GM18517 (cell line): Measurements from ENCODE around the gene TTC39C.
"Not testable (repeated sequence)": the region's sequence is repeated elsewhere in the genome, so short reads cannot be mapped to it uniquely, and the experiment has no call there.

Source experiments
- ATAC-seq: cut with Tn5 transposase; IDR thresholded peaks from one replicate; pipeline ENCODE4 v1.9.1; 2021; ENCODE audit warnings: mild to moderate bottlenecking, moderate library complexity; ENCODE audit not compliant: unreplicated experiment

TTC39C gene

DNA sequence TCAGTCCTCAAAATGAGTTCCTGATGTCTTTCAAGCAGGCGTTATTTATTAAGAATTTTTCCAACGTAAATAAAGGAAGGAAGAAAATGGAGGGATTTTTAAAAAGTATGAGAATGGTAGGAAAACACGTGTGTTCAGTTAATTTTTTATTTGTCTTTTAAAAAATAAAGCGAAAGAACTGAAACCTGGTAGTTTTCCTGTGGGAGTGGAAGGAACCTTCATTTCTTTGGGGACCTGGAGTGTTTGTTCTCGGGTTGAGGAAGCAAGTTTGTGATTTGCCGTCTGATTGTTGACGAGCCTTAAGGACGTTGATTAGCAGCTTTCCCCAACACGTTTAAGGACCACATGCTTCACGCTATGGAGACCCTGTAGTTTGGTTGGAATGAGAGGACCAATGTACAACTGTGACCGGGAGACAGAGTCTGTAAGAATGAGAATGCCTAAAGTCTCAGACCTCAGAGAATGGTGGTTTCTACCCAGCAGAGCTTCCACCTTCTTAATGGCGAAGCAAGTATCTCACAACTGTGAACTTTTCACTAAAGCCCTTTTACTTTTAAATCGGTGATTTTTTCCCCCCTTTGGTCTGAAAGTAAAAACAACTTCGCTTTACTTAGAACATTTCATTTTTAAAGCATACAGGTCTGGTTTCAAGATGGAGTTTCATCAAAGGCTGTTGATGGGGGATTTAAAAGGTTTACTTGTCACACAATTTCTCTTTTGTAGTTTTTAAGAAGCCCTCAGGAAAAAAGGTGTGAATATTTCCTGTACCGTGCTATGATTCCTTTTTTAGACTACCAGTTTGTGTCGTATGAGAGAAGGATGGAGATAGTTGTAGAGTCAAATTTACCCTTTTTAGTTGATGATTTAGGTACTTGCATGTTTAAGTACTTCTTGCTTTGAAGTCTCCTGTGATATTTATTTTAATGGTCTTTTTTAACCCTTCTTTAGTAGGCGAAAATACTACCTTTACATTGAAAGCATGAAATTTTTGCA, 1.4 kb downstream of the TTC39C start:
- ATAC-seq = no peak

DNA sequence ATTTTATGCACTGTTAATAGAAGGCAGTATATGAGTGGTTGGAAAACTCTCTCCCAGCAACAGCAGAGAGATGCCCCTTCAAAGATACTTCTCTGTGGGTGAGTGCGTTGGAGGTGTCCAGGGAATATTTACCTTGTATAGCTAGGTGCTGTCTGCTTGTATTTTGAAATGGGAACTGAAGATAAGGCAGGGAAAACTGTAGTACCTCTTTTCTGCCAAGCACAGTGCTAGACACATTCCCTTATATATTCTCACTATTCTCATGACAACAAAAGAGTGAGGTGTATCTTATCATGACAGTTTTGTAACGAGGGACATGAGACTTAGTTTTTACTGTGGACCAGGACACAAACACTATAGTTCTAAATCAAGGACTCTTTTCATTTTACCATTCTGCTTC, 2.1 kb downstream of the TTC39C start:
- no peak for ATAC-seq

DNA sequence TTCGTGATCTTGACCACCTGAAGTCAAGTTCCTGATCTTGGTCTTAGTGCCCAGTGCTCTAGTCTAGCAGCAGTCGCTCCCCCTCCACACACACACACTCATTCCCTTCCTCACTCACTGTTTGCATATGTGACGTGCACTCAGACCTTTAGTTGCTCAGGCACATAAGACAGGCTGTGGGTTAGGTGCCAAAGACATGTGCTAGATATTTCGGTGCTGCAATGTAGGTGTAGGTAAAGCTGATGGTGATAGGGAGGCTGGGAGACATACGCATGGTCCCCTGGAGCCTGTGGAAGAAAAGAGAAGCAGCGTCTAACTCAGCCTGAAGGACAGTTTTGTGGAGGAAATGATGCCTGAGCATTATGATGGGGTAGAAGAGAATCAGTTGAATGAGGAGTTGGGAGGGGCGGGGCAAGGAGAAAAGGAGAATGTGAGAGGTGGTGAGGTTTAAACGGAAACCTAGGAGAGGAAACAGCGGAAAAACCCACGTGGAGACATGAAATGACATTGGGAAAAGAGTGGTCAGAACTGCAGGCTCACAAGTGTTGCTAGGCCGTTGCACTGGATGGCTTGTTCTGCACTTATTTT, 3.8 kb downstream of the TTC39C start:
- no peak for ATAC-seq

- ATAC-seq = peak; percentile 92
Observed at GRCh38 chr18:24019641-24020331, 5.2 kb downstream of the TTC39C start.

DNA sequence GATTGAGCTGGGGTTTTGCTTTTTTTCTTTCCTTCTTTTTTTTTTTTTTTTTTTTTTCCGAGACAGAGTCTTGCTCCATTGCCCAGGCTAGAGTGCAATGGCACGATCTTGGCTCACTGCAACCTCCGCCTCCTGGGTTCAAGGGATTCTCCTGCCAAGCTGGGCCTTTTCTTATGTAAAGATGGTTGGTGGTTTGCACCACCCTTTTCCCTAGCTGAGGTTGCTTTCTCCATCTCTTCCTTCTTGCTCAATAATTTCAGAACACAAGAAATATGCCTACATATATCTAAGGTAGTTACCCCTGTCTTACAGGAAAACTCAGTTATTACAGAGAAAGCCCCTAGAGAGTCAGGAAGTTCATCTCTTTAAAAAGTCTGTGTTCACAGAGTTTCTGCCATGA, 7.0 kb downstream of the TTC39C start:
- ATAC-seq = no peak

DNA sequence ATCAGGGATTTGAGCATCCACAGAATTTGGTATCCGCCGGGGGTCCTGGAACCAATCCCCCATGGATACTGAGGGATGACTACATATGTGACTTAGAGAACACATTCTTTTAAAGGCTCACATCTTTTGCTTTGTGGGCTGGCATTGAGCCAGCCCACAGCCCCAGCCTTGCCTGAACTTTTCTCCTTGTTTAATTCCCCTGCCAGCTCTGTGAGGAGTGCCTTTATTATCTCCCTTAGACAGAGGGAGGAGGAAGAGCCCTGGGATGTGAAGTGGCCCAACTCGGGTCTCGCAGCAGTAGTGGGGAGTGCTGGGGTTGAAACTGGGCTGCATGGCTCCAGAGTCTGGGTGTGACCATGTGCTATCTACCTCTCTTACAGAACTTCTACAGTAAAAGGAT, 7.6 kb downstream of the TTC39C start:
- ATAC-seq = no peak

DNA sequence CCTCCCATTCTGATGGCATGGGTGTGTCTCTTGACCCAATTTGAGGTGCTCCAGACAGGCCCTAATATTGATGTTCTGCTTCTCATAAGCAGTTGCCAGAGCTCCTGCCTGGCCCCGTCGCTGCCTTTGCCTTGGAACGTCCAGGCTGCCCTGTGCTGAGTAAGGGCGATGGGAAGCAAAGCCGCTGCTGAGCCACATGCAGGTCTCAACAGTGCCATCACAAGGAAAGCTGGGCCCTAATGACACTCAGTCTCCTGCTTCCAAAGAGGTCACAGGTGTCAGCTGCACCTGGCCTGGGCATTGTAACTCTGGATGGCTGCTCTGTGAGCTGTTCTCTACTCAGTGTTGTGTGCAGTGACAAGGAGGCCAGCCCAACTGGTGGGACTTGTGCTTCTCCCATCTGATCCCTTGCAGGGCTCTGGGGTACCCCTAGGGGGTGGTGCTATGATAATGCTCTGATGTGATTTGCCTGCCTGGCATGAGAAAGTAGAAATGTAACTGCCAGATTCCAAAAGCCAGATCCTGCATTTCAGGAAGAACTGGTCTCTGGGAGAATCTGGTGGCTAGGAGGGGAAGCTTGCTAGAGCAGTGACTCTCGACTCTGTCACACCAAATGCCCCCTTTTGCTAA, 8.7 kb downstream of the TTC39C start:
- no peak for ATAC-seq

DNA sequence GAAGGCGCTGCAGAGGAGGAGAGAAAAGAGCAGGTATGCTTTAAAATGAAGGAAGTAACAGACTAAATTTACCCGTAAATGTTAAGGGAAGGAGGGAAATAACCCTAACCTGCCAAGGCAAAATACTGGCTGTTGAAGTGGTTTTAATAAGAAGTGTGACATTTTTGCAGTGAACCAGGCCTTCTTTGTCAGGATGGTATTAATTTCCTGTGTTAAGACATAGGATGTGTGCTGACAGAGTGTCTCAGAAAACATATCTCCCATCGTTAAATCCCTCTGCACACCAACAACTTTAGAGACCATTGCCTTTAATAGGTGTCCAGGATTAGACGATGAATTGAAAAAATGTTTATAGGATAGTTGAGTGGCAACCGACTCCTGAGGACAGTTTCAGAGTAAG, 9.9 kb downstream of the TTC39C start:
- ATAC-seq = no peak

DNA sequence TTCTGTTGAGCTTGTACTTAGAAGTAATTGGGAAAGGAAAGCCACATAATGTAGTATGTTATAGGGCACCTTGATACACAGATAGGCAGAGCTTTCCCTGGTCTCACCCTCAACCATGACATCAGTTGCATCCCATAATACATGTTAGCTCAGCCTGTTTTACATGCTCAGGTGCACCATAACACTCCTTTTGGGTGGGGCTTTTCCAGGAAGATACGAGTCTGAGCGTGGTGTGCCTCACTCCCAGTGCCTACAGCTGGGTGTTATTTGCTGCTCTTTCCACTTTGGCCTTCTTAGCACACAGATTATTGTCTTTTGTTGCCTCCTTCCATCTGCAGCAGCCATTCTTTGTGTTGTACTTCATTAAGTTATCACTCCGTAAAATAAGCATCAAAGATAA, 11.9 kb downstream of the TTC39C start:
- ATAC-seq = no peak

GRCh38 chr18:24027156-24027827, 12.7 kb downstream of the TTC39C start:
- ATAC-seq = no peak

DNA sequence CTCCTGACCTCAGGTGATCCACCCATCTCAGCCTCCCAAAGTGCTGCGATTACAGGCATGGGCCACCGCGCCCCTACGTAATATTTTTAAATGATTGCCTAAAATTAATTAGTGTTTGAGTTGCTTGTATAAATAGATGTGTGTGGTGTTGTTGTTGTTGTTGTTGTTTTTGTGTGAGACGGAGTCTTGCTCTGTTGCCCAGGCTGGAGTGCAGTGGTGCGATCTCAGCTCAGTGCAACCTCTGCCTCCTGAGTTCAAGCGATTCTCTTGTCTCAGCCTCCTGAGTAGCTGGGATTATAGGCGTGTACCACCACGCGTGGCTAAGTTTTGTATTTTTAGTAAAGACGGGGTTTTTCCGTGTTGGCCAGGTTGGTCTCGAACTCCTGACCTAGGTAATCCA, 14.4 kb downstream of the TTC39C start:
- not testable (repeated sequence) for ATAC-seq

- no peak for ATAC-seq
Observed at GRCh38 chr18:24031318-24031717, 16.8 kb downstream of the TTC39C start.

- no peak for ATAC-seq
Observed at GRCh38 chr18:24031916-24032315, 17.4 kb downstream of the TTC39C start.

DNA sequence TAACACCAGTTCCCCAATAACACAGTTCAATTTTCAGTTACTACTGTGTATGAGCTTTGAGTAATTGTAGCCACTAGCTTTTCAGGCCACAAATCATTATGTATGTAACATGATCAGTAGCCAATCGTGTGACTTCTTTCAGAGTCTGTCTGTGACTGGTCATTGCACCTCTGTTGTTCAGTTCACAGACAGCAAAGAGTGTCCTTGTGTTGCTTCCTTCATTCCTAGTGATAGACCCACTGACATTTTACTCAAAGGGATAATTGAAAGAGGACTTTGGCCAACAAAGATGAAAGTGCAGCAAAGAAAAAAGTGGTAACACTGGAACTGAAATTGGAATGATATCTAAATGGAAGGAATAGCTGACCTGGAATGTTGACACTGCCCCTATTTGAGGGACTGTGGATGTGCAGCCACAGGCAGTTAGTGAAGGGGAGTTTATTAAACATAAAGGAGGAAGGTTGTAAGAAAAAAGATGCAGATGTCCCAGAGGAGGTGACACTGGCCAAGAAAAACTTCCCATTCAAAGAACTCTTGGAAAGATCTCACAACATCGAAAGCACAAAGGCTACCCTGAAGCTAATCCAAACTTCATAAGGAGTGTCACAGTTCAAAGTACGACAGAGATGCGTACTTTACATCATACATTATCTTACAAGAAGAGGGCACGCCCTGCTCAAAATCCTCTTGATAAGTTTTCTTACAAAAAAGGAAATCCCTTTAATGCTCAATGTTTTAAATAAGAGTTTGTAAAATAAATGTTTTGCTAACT, 19.3 kb downstream of the TTC39C start:
- no peak for ATAC-seq

DNA sequence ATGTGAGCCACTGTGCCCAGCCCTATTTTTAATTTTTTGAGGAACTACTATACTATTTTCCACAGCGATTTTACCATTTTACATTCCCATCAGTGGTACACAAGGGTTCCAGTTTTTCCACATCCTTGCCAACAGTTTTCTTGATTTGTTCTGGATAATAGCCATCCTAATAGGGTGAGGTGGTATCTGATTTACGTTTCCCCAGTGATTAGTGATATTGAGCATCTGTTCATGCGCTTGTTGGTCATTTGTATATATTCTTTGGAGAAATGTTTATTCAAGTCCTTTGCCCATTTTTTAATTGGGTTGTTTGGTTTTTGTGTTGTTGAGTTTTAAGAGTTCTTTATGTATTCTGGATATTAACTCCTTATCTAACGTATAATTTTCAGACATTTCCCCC, 20.8 kb downstream of the TTC39C start:
- ATAC-seq = no peak

- no peak for ATAC-seq
Observed at GRCh38 chr18:24039671-24040070, 25.1 kb downstream of the TTC39C start.

DNA sequence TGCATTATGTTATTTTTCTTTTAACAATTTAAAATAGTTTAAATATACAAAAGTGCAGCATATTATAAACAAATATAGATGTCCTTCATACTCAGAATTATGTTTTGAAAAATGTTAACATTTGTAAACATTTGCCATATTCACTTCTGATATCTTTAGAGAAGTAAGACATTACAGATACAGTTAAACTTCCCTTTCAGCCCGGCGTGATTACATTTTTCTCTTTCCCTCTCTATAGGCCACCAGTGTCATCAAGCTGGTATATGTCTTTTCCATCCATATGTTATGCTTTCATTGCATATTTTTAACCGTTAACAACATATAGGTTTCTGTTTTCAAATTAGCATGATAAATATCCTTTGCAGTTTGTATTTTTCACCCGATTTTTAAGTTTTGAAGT, 27.1 kb downstream of the TTC39C start:
- no peak for ATAC-seq

DNA sequence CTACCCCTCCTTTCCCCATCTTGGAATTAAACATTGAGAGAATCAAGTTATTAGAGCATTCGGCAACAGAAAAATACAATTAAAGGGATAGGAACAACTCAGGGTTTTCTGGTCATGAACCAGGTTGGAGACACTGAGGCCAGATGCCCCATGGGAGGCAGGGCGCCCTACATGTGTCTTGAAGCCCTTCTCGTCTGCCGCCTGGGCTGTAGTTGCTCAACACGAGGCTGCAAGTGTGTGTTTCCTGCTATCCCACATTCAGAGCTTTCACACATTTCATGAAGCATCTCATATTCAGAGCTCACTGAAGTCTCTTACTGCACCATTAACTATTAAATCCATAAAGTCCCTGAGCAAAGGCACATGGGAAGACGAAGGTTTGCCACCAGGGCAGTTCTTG, 28.8 kb downstream of the TTC39C start:
- ATAC-seq = no peak

- no peak for ATAC-seq
Observed at GRCh38 chr18:24048261-24048660, 33.7 kb downstream of the TTC39C start.

DNA sequence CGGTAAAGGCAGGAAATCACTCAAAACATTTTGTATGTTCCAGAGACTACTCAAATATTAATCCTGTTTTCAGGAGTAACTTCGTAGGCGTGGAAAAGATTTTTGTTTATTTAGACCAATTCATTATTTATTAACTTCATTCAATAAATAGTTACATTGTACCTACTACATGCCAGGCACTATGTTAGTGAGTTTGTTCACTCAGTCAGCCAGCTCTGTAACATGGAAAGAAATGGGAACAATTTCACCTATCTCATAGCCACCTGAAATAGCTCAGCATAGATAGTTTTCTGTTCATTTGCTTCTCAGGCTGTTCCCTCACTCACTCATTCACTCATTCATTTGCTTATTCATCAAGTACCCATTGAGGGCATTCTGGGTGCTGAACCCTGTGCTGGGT, 34.6 kb downstream of the TTC39C start:
- ATAC-seq = no peak
